ENCODE measurements around the gene KCTD5.

DNA sequence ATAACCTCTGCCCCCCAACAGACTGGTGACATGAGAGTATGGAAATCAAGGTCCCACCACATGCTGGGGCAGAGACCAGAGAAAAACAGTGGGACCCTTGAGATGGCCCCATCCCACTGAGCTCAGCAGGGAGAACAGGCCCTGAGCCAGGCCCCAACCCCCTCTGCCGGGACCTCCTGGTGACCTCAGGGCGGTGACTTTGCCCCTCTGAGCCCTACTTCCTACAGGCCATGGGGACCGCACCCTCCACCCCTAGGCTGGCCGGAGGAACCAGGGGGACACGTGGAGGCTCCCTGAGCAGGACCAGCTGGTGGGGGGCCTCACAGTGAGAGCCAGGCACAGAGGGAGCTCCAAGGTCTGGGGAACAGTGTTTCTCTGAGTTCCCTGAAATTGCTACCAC lies 56.3 kb downstream of the KCTD5 start:
- TF ChIP-seq, protein P1, sequence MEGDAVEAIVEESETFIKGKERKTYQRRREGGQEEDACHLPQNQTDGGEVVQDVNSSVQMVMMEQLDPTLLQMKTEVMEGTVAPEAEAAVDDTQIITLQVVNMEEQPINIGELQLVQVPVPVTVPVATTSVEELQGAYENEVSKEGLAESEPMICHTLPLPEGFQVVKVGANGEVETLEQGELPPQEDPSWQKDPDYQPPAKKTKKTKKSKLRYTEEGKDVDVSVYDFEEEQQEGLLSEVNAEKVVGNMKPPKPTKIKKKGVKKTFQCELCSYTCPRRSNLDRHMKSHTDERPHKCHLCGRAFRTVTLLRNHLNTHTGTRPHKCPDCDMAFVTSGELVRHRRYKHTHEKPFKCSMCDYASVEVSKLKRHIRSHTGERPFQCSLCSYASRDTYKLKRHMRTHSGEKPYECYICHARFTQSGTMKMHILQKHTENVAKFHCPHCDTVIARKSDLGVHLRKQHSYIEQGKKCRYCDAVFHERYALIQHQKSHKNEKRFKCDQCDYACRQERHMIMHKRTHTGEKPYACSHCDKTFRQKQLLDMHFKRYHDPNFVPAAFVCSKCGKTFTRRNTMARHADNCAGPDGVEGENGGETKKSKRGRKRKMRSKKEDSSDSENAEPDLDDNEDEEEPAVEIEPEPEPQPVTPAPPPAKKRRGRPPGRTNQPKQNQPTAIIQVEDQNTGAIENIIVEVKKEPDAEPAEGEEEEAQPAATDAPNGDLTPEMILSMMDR (optimal IDR thresholded peaks at IDR 0.05 in 1 of 3, IDR thresholded peaks at IDR 0.05 in 1 of 3, conservative IDR thresholded peaks at IDR 0.05 in 1 of 3; ENCODE audit: extremely low read depth in 1 of 3, insufficient read depth in 2 of 3, low read length in 3 of 3), result no peak
- TF ChIP-seq EZH2 (IDR thresholded peaks at IDR 0.05; ENCODE audit: low read length), result no peak

Measured in keratinocyte (primary cell).